ENCODE measurements around the gene ERFE.

GRCh38 chr2:238117199-238118154 lies 41.3 kb upstream of the ERFE start:
- TF ChIP-seq RFX5 (IDR thresholded peaks at IDR 0.05; ENCODE audit: low read depth, low read length) (no peak), TERF1 (CRISPR knock-in tag; IDR thresholded peaks at IDR 0.05) (no peak), POLR2AphosphoS2 (IDR thresholded peaks at IDR 0.05; ENCODE audit: low read depth, low read length) (no peak), CTCF (CRISPR knock-in tag; IDR thresholded peaks at IDR 0.05) (no peak), JUND (CRISPR knock-in tag; IDR thresholded peaks at IDR 0.05) (no peak), ZNF326 (CRISPR knock-in tag; IDR thresholded peaks at IDR 0.05; ENCODE audit: borderline replicate concordance) (no peak), NFRKB (IDR thresholded peaks at IDR 0.05) (no peak)

All from HepG2 (cell line).